GM12878 (cell line): ENCODE results near the gene CCR1. TPM values are rescaled to one million over a fixed set of nuclear protein-coding genes. Genes with fewer than 3 reads are reported as not detected.
"Not testable (repeated sequence)": the region's sequence is repeated elsewhere in the genome, so short reads cannot be mapped to it uniquely, and the experiment has no call there.

Experiments used
- ATAC-seq: fragments of 200-7000 bp; cut with Tn5 transposase; 3 replicates; pipeline ENCODE4 v1.9.1; 2020; ENCODE audit warnings: mild to moderate bottlenecking, moderate library complexity
- BruUV-seq: library from RNA; stranded (reverse); fragments of 400-500 nt; replicated peaks from 2 replicates; lab custom pipeline; 2021; lab: Mats Ljungman, UMichigan
- CTCF ChIA-PET: fragments of 300-600 bp; sonication (Branson Sonifier 250); formaldehyde crosslinking; extraction: SDS; loops from one replicate; lab custom pipeline; 2021; ENCODE audit warnings: inconsistent platforms; lab: Yijun Ruan, JAX
- POLR2A ChIA-PET: fragments of 350-600 bp; formaldehyde crosslinking; extraction: SDS; loops from one replicate; lab custom pipeline; 2021; ENCODE audit warnings: inconsistent platforms; lab: Charles Lee
- RAD21 ChIA-PET: fragments of 300-600 bp; sonication (Branson Sonifier 250); formaldehyde crosslinking; loops from one replicate; lab custom pipeline; 2023; ENCODE audit warnings: antibody characterized with exemption; ENCODE audit not compliant: unreplicated experiment; lab: Charles Lee
- SMC1A ChIA-PET: fragments of 300-600 bp; sonication (Branson Sonifier 250); formaldehyde crosslinking; loops from one replicate; lab custom pipeline; 2023; ENCODE audit not compliant: unreplicated experiment, uncharacterized antibody; lab: Charles Lee
- DNase-seq: peaks from one replicate; pipeline ENCODE4 v3.0.0-alpha.2; 2011; ENCODE audit warnings: low read depth, low spot score
- FAIRE-seq: peaks from 3 replicates; lab custom pipeline; 2011; peaks lifted over from hg19 to GRCh38; lab: Jason Lieb, UNC
- H2AFZ ChIP-seq: 2 replicates; pipeline ENCODE4 v1.6.0; 2011; ENCODE audit warnings: low read depth, low read length, control low read depth; ENCODE audit not compliant: control insufficient read depth
- H3K27ac ChIP-seq: 2 replicates; pipeline ENCODE4 v1.5.1; 2011; ENCODE audit warnings: control low read depth; ENCODE audit not compliant: control insufficient read depth, insufficient read depth
- H3K27me3 ChIP-seq, 2 experiments: replicated peaks in 1 of 2; 2 replicates each; pipeline versions ENCODE4 v1.6.0 to v1.6.1; 2011; ENCODE audit warnings: low read length in 1 of 2; ENCODE audit not compliant: control insufficient read depth in 2 of 2, insufficient read depth in 2 of 2
- H3K36me3 ChIP-seq, 2 experiments: 2 replicates each; pipeline ENCODE4 v1.5.1; 2011; ENCODE audit warnings: low read length in 1 of 2; ENCODE audit not compliant: control insufficient read depth in 2 of 2, insufficient read depth in 2 of 2
- H3K4me1 ChIP-seq: 2 replicates; pipeline ENCODE4 v1.6.1; 2011; ENCODE audit warnings: mild to moderate bottlenecking, low read length, moderate library complexity, mixed read lengths; ENCODE audit not compliant: control insufficient read depth, insufficient read depth
- H3K4me2 ChIP-seq: 2 replicates; pipeline ENCODE4 v1.6.0; 2011; ENCODE audit warnings: control low read depth; ENCODE audit not compliant: control insufficient read depth, insufficient read depth
- H3K4me3 ChIP-seq: fragments of 200-600 bp; sonication (generic); 2 replicates; pipeline ENCODE4 v1.5.1; 2016
- H3K79me2 ChIP-seq: 2 replicates; pipeline ENCODE4 v1.6.0; 2011; ENCODE audit warnings: low read length; ENCODE audit not compliant: control insufficient read depth, insufficient read depth
- H3K9ac ChIP-seq: 2 replicates; pipeline ENCODE4 v1.8.0; 2011; ENCODE audit warnings: low read length, control low read depth, mixed read lengths; ENCODE audit not compliant: control insufficient read depth, insufficient read depth
- H3K9me3 ChIP-seq: replicated peaks from 3 replicates; pipeline ENCODE4 v1.5.1; 2011; ENCODE audit warnings: mild to moderate bottlenecking, low read length; ENCODE audit not compliant: control insufficient read depth, insufficient read depth
- H4K20me1 ChIP-seq: 2 replicates; pipeline ENCODE4 v1.6.0; 2011; ENCODE audit not compliant: control insufficient read depth, insufficient read depth
- ETV6 ChIP-seq, 2 experiments: fragments of 450-650 bp in 1 of 2; IDR thresholded peaks in 1 of 2; conservative IDR thresholded peaks in 1 of 2; 2 replicates each; pipeline ENCODE4 v1.6.1; 2014; ENCODE audit warnings: antibody characterized with exemption in 1 of 2, borderline replicate concordance in 1 of 2, low read depth in 1 of 2, mild to moderate bottlenecking in 1 of 2, moderate library complexity in 1 of 2
- NRF1 ChIP-seq: conservative IDR thresholded peaks from 2 replicates; pipeline ENCODE4 v1.6.1; 2011; ENCODE audit warnings: mild to moderate bottlenecking, low read depth, low read length, improper control_type of control experiment
- SMAD1 ChIP-seq: fragments of 450-650 bp; IDR thresholded peaks from 2 replicates; pipeline ENCODE4 v1.6.1; 2018; ENCODE audit warnings: mild to moderate bottlenecking, low read depth; ENCODE audit not compliant: partially characterized antibody
- WGBS: methylation state at CpG from one replicate; pipeline ENCODE4 v1.1.6; 2016; ENCODE audit warnings: low lambda C conversion rate; ENCODE audit not compliant: insufficient replicate concordance, insufficient coverage; ENCODE audit errors: missing lambda C conversion rate; 5-methylcytosine and 5-hydroxymethylcytosine counted together
- in situ Hi-C: fragments of 300-500 bp; cut with MboI; formaldehyde crosslinking; loops from 9 replicates; pipeline ENCODE4 v1.14.3; 2018; ENCODE audit warnings: mixed read lengths
- intact Hi-C: fragments of 100-400 bp; cut with micrococcal nuclease; formaldehyde crosslinking; loops from one replicate; pipeline ENCODE4 v1.14.2; 2022; ENCODE audit not compliant: unreplicated experiment
- polyA plus RNA-seq, 11 experiments: library from polyadenylated mRNA; depleted of rRNA in 4 of 11; unstranded in 6 of 11; stranded (reverse) in 5 of 11; fragments of >200 nt; fragmentation: Nextera tagmentation in 4 of 11; fragmentation: Illumina TruSeq in 1 of 11; extraction: Ambion mirVana in 4 of 11; extraction: Trizol in 1 of 11; gene quantifications; 1 replicate in 1 of 11; 2 replicates in 10 of 11; pipeline versions ENCODE4 v1.2.1 to v1.2.3, GENCODE V29; 2011 to 2016; ENCODE audit warnings: inconsistent platforms in 2 of 11, missing spikeins in 2 of 11, low read depth in 1 of 11
- total RNA-seq, 4 experiments: library from RNA; depleted of rRNA in 3 of 4; stranded (reverse); fragments of >200 nt in 3 of 4; fragmentation: Illumina TruSeq in 1 of 4; extraction: Trizol in 1 of 4; gene quantifications; 2 replicates each; pipeline versions ENCODE4 v1.2.1 to v1.2.3, GENCODE V29; 2013 to 2021
- TF ChIP-seq, protein P1 (sequence below): IDR thresholded peaks from 2 replicates; pipeline ENCODE4 v1.6.1; 2012; ENCODE audit warnings: low read depth, low read length, improper control_type of control experiment

The CCR1 gene
- total and polyA plus RNA-seq, 10 of the 15 experiments (the other 5 are each of a cell fraction or from before 2014, with no cell fraction given), result 2.3 to 11.0 (median 7.8) TPM

GRCh38 chr3:46209053-46209452, 940 bp upstream of the CCR1 start:
- no peaks in the 10 kb centered on the region; the same call in 1 of the 2 replicates for H3K79me2 ChIP-seq

DNA sequence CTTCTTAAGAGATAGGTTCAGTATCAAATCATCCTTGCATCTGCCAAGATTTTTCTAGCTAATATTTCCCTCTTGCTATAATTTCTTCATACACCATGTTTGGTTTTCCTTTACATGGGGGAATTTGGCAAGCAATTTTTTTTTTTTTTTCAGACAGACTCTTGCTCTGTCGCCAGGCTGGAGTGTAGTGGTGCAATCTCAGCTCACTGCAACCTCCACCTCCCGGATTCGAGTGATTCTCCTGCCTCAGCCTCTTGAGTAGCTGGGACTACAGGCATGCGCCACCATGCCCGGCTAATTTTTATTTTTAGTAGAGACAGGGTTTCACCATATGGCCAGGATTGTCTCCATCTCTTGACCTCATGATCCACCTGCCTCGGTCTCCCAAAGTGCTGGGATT, 599 bp downstream of the CCR1 start:
- in situ Hi-C loops (loop anchor here (5.0 kb wide), 1 partner anchor 110 kb away; no protein-coding TSS in a partner anchor), intact Hi-C loops (loop anchor here (5.0 kb wide), 1 partner anchor 615 kb away; the partner anchor contains the start of gene LIMD1)
- Histone ChIP-seq H3K27ac (peak overlapping the region; percentile 51; the same call in 1 of the 2 replicates), H3K9ac (peak overlapping the region; percentile 51), H3K4me1 (peaks cover 26% of the 10 kb centered on the region), H3K4me2 (peak overlapping the region; percentile 75), H3K4me3 (peak overlapping the region; percentile 28; the same call in 1 of the 2 replicates)
- BruUV-seq, FAIRE-seq, H4K20me1 ChIP-seq, H2AFZ ChIP-seq, H3K36me3 ChIP-seq, H3K27me3 ChIP-seq, H3K79me2 ChIP-seq, DNase-seq, H3K9me3 ChIP-seq, ATAC-seq: not testable (repeated sequence)
- ChIA-PET POLR2A (interaction anchor here (0.8 to 3.9 kb wide), 12 partner anchors 10 to 165 kb away, joined by 3 to 25 read pairs (median 6); no protein-coding TSS in a partner anchor), RAD21 (interaction anchor here (0.6 to 7.7 kb wide), 22 partner anchors 10 to 331 kb away, joined by 3 to 268 read pairs (median 7); partner anchors contain the start of gene CCR5), SMC1A (interaction anchor here (0.9 to 7.8 kb wide), 27 partner anchors 9 to 331 kb away, joined by 3 to 342 read pairs (median 6); partner anchors contain the start of gene CCR5), CTCF (interaction anchor here (0.6 to 7.7 kb wide), 25 partner anchors 8 to 1156 kb away, joined by 3 to 396 read pairs (median 5); partner anchors contain the start of genes CCR5 and CXCR6)
- 28% methylated on average over 6 of the region's 6 CpGs for WGBS

More at GRCh38 chr3:46209053-46209452, 940 bp upstream of the CCR1 start:
- no peak overlapping the region for H3K9ac ChIP-seq
- H3K4me1 ChIP-seq, result peaks cover 40% of the 10 kb centered on the region
- no peaks in the 10 kb centered on the region for H3K36me3 ChIP-seq
- ChIA-PET SMC1A (interaction anchor here (0.6 to 7.8 kb wide), 25 partner anchors 8 to 279 kb away, joined by 3 to 342 read pairs (median 7); partner anchors contain the start of gene CCR5), CTCF (interaction anchor here (0.6 to 7.7 kb wide), 22 partner anchors 7 to 346 kb away, joined by 3 to 396 read pairs (median 5); partner anchors contain the start of gene CCR5), POLR2A (interaction anchor here (0.6 to 3.9 kb wide), 11 partner anchors 22 to 166 kb away, joined by 3 to 25 read pairs (median 4); partner anchors contain the start of gene CCR5), RAD21 (interaction anchor here (0.7 to 7.7 kb wide), 20 partner anchors 8 to 207 kb away, joined by 3 to 268 read pairs (median 6); partner anchors contain the start of gene CCR5)
- FAIRE-seq (no peak), DNase-seq (no peak), ATAC-seq (no peak)
- no peak overlapping the region for H3K4me2 ChIP-seq
- H3K9me3 ChIP-seq, result no peaks in the 10 kb centered on the region
- no peak overlapping the region for H3K27ac ChIP-seq
- peak in 1 of 2 experiments; percentile 19; a peak in 1 of 4 replicates for TF ChIP-seq ETV6 (conservative IDR thresholded peaks at IDR 0.05 in 1 of 2, IDR thresholded peaks at IDR 0.05 in 1 of 2; ENCODE audit: borderline replicate concordance in 1 of 2, low read depth in 1 of 2)
- TF ChIP-seq NRF1, result no peak
- TF ChIP-seq, protein P1, sequence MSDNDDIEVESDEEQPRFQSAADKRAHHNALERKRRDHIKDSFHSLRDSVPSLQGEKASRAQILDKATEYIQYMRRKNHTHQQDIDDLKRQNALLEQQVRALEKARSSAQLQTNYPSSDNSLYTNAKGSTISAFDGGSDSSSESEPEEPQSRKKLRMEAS, result no peak
- TF ChIP-seq SMAD1, result no peak
- 67% methylated on average over 2 of the region's 2 CpGs for WGBS
- intact Hi-C loops (loop anchor here (2.0 to 5.0 kb wide), 3 partner anchors 110 to 617 kb away; partner anchors contain the start of gene LIMD1), in situ Hi-C loops (loop anchor here (5.0 kb wide), 1 partner anchor 112 kb away; no protein-coding TSS in a partner anchor)
- H4K20me1 ChIP-seq, result no peaks in the 10 kb centered on the region
- no peak overlapping the region for H2AFZ ChIP-seq
- no peak overlapping the region for H3K4me3 ChIP-seq
- no peaks in the 10 kb centered on the region for H3K27me3 ChIP-seq
- no TSS peak for BruUV-seq
